Breast epithelium (tissue), 3 donors: Measurements from ENCODE around the gene C1orf105.
"Not testable (repeated sequence)": the region's sequence is repeated elsewhere in the genome, so short reads cannot be mapped to it uniquely, and the experiment has no call there.

Experiments
- CTCF ChIP-seq, 3 donors: fragments of 450-650 bp; IDR thresholded peaks; one replicate each; pipeline ENCODE4 v1.5.1; 2016 to 2017; ENCODE audit warnings: antibody characterized with exemption in 3 of 3, mild to moderate bottlenecking in 3 of 3, moderate library complexity in 3 of 3
- POLR2A ChIP-seq: fragments of 450-650 bp; IDR thresholded peaks from one replicate; pipeline ENCODE4 v1.6.1; 2016; ENCODE audit warnings: antibody characterized with exemption, mild to moderate bottlenecking, moderate library complexity

GRCh38 chr1:172371646-172372045, 48.8 kb upstream of the C1orf105 start:
- not testable (repeated sequence) for TF ChIP-seq POLR2A; CTCF (IDR thresholded peaks at IDR 0.05)
